HepG2 (cell line): ENCODE data around the gene METTL23. TPM values are rescaled to one million over a fixed set of nuclear protein-coding genes. Genes with fewer than 3 reads are reported as not detected.
A peak's percentile ranks its signal among the peaks of the same experiment; 100 is the strongest.

ENCODE experiments used
- AGO2 ChIP-seq: fragments of 200-400 bp; formaldehyde crosslinking; optimal IDR thresholded peaks from 2 replicates; pipeline ENCODE3; 2017; ENCODE audit warnings: mild to moderate bottlenecking, low read depth, low read length, moderate library complexity
- JUNB ChIP-seq: sonication (generic); formaldehyde crosslinking; IDR thresholded peaks from 2 replicates; pipeline ENCODE4 v1.8.0; 2022; ENCODE audit warnings: missing genetic modification reagents, mild to moderate bottlenecking, borderline replicate concordance
- KDM3A ChIP-seq: IDR thresholded peaks from 2 replicates; pipeline ENCODE4 v1.6.1; 2018; ENCODE audit warnings: low read depth, missing compliant biosample characterization
- NFE2L1 ChIP-seq: sonication (generic); formaldehyde crosslinking; IDR thresholded peaks from 2 replicates; pipeline ENCODE4 v1.4.0; 2020; ENCODE audit warnings: missing genetic modification reagents, mild to moderate bottlenecking, borderline replicate concordance
- NFYC ChIP-seq: IDR thresholded peaks from 2 replicates; pipeline ENCODE4 v1.6.1; 2016; ENCODE audit warnings: missing genetic modification reagents, missing compliant biosample characterization
- NR2F2 ChIP-seq: IDR thresholded peaks from 2 replicates; pipeline ENCODE4 v1.6.1; 2012; ENCODE audit warnings: low read depth, inconsistent platforms, borderline replicate concordance
- POGZ ChIP-seq: sonication (generic); formaldehyde crosslinking; IDR thresholded peaks from 2 replicates; pipeline ENCODE4 v1.4.0; 2020; ENCODE audit warnings: mild to moderate bottlenecking, missing genetic modification reagents
- RAD51 ChIP-seq: fragments of 450-650 bp; IDR thresholded peaks from 2 replicates; pipeline ENCODE4 v1.6.1; 2016; ENCODE audit warnings: borderline replicate concordance
- SOX6 ChIP-seq, 2 experiments: fragments of 450-650 bp in 1 of 2; sonication (generic) in 1 of 2; formaldehyde crosslinking in 1 of 2; IDR thresholded peaks; 2 replicates each; pipeline versions ENCODE4 v1.4.0 to v1.6.1; 2017 to 2020; ENCODE audit warnings: antibody characterized with exemption in 1 of 2, mild to moderate bottlenecking in 1 of 2, missing genetic modification reagents in 1 of 2
- TBP ChIP-seq: sonication (generic); formaldehyde crosslinking; IDR thresholded peaks from 2 replicates; pipeline ENCODE4 v1.5.0; 2020; ENCODE audit warnings: missing genetic modification reagents
- TCF7L2 ChIP-seq: IDR thresholded peaks from 2 replicates; pipeline ENCODE4 v1.6.1; 2011; ENCODE audit warnings: mild to moderate bottlenecking, low read depth, low read length, moderate library complexity
- U2AF1 ChIP-seq: fragments of 200-400 bp; formaldehyde crosslinking; optimal IDR thresholded peaks from 2 replicates; pipeline ENCODE3; 2017; ENCODE audit warnings: mild to moderate bottlenecking, low read depth, low read length
- ZBTB1 ChIP-seq: sonication (generic); formaldehyde crosslinking; IDR thresholded peaks from 2 replicates; pipeline ENCODE4 v1.4.0; 2020; ENCODE audit warnings: missing genetic modification reagents, borderline replicate concordance
- ZEB1 ChIP-seq: IDR thresholded peaks from 2 replicates; pipeline ENCODE4 v1.6.1; 2012; ENCODE audit warnings: mild to moderate bottlenecking, low read depth, inconsistent platforms; ENCODE audit not compliant: insufficient replicate concordance
- ZMYM4 ChIP-seq: sonication (generic); formaldehyde crosslinking; IDR thresholded peaks from 2 replicates; pipeline ENCODE4 v1.8.1; 2023; ENCODE audit warnings: mild to moderate bottlenecking, missing genetic modification reagents
- ZNF296 ChIP-seq: sonication (generic); formaldehyde crosslinking; conservative IDR thresholded peaks from 2 replicates; pipeline ENCODE4 v1.5.0; 2020; ENCODE audit warnings: mild to moderate bottlenecking, missing genetic modification reagents
- ZNF557 ChIP-seq: sonication (generic); formaldehyde crosslinking; IDR thresholded peaks from 2 replicates; pipeline ENCODE4 v1.4.0; 2020; ENCODE audit warnings: missing genetic modification reagents
- ZNF607 ChIP-seq: sonication (generic); formaldehyde crosslinking; IDR thresholded peaks from 2 replicates; pipeline ENCODE4 v1.5.1; 2020; ENCODE audit warnings: missing genetic modification reagents, mild to moderate bottlenecking, borderline replicate concordance
- ZNF792 ChIP-seq: IDR thresholded peaks from 2 replicates; pipeline ENCODE4 v1.6.1; 2016
- ZSCAN12 ChIP-seq: sonication (generic); formaldehyde crosslinking; IDR thresholded peaks from 2 replicates; pipeline ENCODE4 v1.9.0; 2021; ENCODE audit warnings: mild to moderate bottlenecking, missing genetic modification reagents
- ZSCAN20 ChIP-seq: sonication (generic); formaldehyde crosslinking; IDR thresholded peaks from 2 replicates; pipeline ENCODE4 v1.4.0; 2020; ENCODE audit warnings: missing genetic modification reagents, mild to moderate bottlenecking, borderline replicate concordance
- polyA plus RNA-seq, 8 experiments: library from polyadenylated mRNA; depleted of rRNA in 3 of 8; stranded (reverse) in 7 of 8; unstranded in 1 of 8; fragments of >200 nt; fragmentation: Illumina TruSeq in 4 of 8; extraction: Trizol in 4 of 8; gene quantifications; 2 replicates each; pipeline versions ENCODE4 v1.2.1 to v1.2.3, GENCODE V29; 2011 to 2016; ENCODE audit warnings: low read depth in 4 of 8, missing spikeins in 1 of 8, mixed read lengths in 1 of 8; ENCODE audit not compliant: insufficient read depth in 1 of 8
- total RNA-seq, 5 experiments: library from RNA; depleted of rRNA; stranded (reverse); fragments of >200 nt; fragmentation: Illumina TruSeq; extraction: Trizol; gene quantifications; 2 replicates each; pipeline ENCODE4 v1.2.3, GENCODE V29; 2016; ENCODE audit warnings: low read depth in 1 of 5
- TF ChIP-seq, protein P1 (sequence below): sonication (generic); formaldehyde crosslinking; IDR thresholded peaks from 2 replicates; pipeline ENCODE4 v1.4.0; 2020; ENCODE audit warnings: missing genetic modification reagents
- TF ChIP-seq, protein P2 (sequence below): sonication (generic); formaldehyde crosslinking; IDR thresholded peaks from 2 replicates; pipeline ENCODE4 v1.4.0; 2020; ENCODE audit warnings: mild to moderate bottlenecking, missing genetic modification reagents, borderline replicate concordance
- TF ChIP-seq, protein P3 (sequence below): sonication (generic); formaldehyde crosslinking; IDR thresholded peaks from 2 replicates; pipeline ENCODE4 v1.4.0; 2020; ENCODE audit warnings: missing genetic modification reagents
- TF ChIP-seq, protein P4 (sequence below): sonication (generic); formaldehyde crosslinking; IDR thresholded peaks from 2 replicates; pipeline ENCODE4 v1.5.1; 2020; ENCODE audit warnings: mild to moderate bottlenecking, missing genetic modification reagents, moderate library complexity

The METTL23 gene
- total and polyA plus RNA-seq, 2 of the 13 experiments (the other 11 are each of a cell fraction or from before 2014, with no cell fraction given): 39.9 to 104 TPM

DNA sequence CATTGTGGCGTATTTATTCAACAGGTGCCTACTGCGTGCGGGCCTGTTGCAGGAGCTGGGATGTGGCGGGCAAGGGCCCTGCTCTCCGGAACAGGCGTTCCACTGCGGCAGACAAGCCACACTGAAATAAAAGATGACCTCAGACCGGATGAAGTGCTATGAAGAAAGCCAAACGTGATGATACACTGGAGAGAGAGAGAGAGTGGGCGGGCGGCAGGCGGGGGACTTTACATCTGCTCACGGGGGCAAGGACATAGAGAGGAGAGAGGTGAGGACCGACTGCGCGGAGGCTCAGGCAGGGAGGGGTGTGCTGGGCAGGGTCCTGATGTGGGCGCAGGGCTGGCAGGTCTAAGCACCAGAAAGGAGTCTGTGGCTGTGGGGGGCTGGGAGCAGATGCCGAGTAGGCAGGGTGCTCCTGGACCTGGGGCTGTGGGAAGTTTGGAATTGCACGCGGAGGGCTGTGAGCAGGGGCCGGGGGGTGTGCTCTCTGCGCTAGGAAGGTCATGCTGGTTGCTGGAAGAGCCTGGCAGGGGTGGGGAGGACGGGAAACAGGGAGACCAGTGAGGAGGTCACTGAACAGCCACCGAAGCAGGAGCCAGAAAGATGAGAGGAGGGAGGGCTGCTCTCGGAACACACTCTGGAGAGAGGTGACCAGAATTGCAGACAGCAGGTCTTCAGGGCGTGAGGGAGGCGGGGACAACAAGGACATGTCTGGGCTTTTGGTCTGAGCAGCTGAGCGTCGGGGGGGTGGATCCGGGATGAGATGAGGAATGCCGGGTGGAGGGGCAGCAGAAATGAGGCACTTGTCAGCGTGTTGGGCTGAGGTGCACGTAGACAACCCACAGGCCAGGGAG lies 25.8 kb upstream of the METTL23 start (continued):
- TF ChIP-seq SOX6 (IDR thresholded peaks at IDR 0.05) (no peak), SOX6 (CRISPR knock-in tag; IDR thresholded peaks at IDR 0.05) (peak; percentile 90), ZSCAN20 (CRISPR knock-in tag) (no peak), NR2F2 (peak; percentile 21; the same call in 1 of the 2 replicates), ZMYM4 (no peak), JUNB (CRISPR knock-in tag) (no peak), ZBTB1 (CRISPR knock-in tag) (no peak), POGZ (peak; percentile 77), NFE2L1 (CRISPR knock-in tag) (peak; percentile 58; the same call in 1 of the 2 replicates), AGO2 (no peak), ZSCAN12 (no peak), TBP (CRISPR knock-in tag) (no peak), ZNF792 (CRISPR knock-in tag) (peak; percentile 23; the same call in 1 of the 2 replicates), TCF7L2 (no peak), RAD51 (no peak), ZNF607 (CRISPR knock-in tag) (peak; percentile 83), NFYC (CRISPR knock-in tag) (no peak), ZNF296 (no peak), ZEB1 (no peak), U2AF1 (no peak), KDM3A (no peak), ZNF557 (CRISPR knock-in tag) (0 out of 2 replicates have a peak, but pooled peaks have one; percentile 61)
- TF ChIP-seq, protein P1, sequence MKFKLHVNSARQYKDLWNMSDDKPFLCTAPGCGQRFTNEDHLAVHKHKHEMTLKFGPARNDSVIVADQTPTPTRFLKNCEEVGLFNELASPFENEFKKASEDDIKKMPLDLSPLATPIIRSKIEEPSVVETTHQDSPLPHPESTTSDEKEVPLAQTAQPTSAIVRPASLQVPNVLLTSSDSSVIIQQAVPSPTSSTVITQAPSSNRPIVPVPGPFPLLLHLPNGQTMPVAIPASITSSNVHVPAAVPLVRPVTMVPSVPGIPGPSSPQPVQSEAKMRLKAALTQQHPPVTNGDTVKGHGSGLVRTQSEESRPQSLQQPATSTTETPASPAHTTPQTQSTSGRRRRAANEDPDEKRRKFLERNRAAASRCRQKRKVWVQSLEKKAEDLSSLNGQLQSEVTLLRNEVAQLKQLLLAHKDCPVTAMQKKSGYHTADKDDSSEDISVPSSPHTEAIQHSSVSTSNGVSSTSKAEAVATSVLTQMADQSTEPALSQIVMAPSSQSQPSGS (CRISPR knock-in tag): peak; percentile 86; the same call in 1 of the 2 replicates
- TF ChIP-seq, protein P2, sequence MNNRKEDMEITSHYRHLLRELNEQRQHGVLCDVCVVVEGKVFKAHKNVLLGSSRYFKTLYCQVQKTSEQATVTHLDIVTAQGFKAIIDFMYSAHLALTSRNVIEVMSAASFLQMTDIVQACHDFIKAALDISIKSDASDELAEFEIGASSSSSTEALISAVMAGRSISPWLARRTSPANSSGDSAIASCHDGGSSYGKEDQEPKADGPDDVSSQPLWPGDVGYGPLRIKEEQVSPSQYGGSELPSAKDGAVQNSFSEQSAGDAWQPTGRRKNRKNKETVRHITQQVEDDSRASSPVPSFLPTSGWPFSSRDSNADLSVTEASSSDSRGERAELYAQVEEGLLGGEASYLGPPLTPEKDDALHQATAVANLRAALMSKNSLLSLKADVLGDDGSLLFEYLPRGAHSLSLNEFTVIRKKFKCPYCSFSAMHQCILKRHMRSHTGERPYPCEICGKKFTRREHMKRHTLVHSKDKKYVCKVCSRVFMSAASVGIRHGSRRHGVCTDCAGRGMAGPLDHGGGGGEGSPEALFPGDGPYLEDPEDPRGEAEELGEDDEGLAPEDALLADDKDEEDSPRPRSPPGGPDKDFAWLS: peak; percentile 80; the same call in 1 of the 2 replicates
- TF ChIP-seq, protein P3, sequence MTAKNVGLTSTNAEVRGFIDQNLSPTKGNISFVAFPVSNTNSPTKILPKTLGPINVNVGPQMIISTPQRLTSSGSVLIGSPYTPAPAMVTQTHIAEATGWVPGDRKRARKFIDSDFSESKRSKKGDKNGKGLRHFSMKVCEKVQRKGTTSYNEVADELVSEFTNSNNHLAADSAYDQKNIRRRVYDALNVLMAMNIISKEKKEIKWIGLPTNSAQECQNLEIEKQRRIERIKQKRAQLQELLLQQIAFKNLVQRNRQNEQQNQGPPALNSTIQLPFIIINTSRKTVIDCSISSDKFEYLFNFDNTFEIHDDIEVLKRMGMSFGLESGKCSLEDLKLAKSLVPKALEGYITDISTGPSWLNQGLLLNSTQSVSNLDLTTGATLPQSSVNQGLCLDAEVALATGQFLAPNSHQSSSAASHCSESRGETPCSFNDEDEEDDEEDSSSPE (CRISPR knock-in tag): peak; percentile 53; the same call in 1 of the 2 replicates
- TF ChIP-seq, protein P4, sequence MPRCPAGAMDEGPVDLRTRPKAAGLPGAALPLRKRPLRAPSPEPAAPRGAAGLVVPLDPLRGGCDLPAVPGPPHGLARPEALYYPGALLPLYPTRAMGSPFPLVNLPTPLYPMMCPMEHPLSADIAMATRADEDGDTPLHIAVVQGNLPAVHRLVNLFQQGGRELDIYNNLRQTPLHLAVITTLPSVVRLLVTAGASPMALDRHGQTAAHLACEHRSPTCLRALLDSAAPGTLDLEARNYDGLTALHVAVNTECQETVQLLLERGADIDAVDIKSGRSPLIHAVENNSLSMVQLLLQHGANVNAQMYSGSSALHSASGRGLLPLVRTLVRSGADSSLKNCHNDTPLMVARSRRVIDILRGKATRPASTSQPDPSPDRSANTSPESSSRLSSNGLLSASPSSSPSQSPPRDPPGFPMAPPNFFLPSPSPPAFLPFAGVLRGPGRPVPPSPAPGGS (CRISPR knock-in tag): peak; percentile 71; the same call in 1 of the 2 replicates
